Measurements from ENCODE around the gene PCDH9.

DNA sequence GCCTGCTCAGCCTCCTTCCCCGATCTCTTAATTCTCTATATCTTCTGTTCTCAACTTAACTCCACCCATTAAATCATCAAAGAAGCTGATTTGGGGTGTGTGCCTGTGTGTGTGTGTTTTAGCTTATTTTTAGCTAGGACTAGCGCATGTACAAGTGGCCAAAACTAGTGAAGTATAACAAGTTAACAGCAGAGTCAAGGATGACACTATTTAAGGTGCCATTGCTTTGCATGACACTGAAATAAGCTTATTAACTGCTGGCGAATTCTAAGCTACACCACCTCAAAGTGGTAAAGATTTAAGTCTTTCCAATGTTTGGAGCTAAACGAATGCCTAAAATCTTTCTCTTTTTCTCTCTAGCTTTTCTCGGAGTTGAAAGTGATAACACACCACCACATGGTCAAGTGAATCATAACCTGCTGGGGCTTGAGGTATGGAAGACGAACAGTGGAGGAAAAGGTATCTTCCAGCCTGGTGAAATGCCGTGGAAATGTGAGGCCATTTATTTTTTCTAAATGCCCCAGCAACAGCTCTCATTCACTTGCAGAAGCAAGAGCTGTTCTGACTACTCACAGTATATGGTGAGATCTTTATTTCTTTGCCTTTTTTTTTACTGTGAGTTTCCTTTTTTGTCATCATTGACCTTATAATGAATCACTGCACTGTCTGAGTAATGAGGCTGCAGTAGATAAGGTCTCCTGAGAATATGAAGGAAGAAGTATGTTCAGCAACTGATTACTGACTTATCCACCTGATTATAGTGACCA is 570.3 kb downstream of the PCDH9 start:
- no peak for TF ChIP-seq POLR2AphosphoS5 (IDR thresholded peaks at IDR 0.05; ENCODE audit: low read depth)
- TF ChIP-seq, protein P1, sequence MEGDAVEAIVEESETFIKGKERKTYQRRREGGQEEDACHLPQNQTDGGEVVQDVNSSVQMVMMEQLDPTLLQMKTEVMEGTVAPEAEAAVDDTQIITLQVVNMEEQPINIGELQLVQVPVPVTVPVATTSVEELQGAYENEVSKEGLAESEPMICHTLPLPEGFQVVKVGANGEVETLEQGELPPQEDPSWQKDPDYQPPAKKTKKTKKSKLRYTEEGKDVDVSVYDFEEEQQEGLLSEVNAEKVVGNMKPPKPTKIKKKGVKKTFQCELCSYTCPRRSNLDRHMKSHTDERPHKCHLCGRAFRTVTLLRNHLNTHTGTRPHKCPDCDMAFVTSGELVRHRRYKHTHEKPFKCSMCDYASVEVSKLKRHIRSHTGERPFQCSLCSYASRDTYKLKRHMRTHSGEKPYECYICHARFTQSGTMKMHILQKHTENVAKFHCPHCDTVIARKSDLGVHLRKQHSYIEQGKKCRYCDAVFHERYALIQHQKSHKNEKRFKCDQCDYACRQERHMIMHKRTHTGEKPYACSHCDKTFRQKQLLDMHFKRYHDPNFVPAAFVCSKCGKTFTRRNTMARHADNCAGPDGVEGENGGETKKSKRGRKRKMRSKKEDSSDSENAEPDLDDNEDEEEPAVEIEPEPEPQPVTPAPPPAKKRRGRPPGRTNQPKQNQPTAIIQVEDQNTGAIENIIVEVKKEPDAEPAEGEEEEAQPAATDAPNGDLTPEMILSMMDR (conservative IDR thresholded peaks at IDR 0.05; ENCODE audit: low read depth in 2 of 2): no peak
- TF ChIP-seq EZH2 (IDR thresholded peaks at IDR 0.05; ENCODE audit: low read depth, unreplicated experiment): no peak
- TF ChIP-seq, protein P2, sequence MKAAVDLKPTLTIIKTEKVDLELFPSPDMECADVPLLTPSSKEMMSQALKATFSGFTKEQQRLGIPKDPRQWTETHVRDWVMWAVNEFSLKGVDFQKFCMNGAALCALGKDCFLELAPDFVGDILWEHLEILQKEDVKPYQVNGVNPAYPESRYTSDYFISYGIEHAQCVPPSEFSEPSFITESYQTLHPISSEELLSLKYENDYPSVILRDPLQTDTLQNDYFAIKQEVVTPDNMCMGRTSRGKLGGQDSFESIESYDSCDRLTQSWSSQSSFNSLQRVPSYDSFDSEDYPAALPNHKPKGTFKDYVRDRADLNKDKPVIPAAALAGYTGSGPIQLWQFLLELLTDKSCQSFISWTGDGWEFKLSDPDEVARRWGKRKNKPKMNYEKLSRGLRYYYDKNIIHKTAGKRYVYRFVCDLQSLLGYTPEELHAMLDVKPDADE (IDR thresholded peaks at IDR 0.05): no peak
- no peak for TF ChIP-seq CREB1 (CRISPR knock-in tag; IDR thresholded peaks at IDR 0.05; ENCODE audit: low read depth)
- TF ChIP-seq, protein P3, sequence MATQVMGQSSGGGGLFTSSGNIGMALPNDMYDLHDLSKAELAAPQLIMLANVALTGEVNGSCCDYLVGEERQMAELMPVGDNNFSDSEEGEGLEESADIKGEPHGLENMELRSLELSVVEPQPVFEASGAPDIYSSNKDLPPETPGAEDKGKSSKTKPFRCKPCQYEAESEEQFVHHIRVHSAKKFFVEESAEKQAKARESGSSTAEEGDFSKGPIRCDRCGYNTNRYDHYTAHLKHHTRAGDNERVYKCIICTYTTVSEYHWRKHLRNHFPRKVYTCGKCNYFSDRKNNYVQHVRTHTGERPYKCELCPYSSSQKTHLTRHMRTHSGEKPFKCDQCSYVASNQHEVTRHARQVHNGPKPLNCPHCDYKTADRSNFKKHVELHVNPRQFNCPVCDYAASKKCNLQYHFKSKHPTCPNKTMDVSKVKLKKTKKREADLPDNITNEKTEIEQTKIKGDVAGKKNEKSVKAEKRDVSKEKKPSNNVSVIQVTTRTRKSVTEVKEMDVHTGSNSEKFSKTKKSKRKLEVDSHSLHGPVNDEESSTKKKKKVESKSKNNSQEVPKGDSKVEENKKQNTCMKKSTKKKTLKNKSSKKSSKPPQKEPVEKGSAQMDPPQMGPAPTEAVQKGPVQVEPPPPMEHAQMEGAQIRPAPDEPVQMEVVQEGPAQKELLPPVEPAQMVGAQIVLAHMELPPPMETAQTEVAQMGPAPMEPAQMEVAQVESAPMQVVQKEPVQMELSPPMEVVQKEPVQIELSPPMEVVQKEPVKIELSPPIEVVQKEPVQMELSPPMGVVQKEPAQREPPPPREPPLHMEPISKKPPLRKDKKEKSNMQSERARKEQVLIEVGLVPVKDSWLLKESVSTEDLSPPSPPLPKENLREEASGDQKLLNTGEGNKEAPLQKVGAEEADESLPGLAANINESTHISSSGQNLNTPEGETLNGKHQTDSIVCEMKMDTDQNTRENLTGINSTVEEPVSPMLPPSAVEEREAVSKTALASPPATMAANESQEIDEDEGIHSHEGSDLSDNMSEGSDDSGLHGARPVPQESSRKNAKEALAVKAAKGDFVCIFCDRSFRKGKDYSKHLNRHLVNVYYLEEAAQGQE (IDR thresholded peaks at IDR 0.05; ENCODE audit: unreplicated experiment): no peak
- no peak for TF ChIP-seq EZH2phosphoT487 (IDR thresholded peaks at IDR 0.05; ENCODE audit: unreplicated experiment)
- TF ChIP-seq JUNB (IDR thresholded peaks at IDR 0.05; ENCODE audit: unreplicated experiment): no peak
- TF ChIP-seq ZNF331 (CRISPR knock-in tag; IDR thresholded peaks at IDR 0.05; ENCODE audit: low read depth): no peak
- no peak for TF ChIP-seq STAT1 (IDR thresholded peaks at IDR 0.05; ENCODE audit: unreplicated experiment)
- no peak for TF ChIP-seq ZNF114 (CRISPR knock-in tag; IDR thresholded peaks at IDR 0.05)
- TF ChIP-seq, protein P4, sequence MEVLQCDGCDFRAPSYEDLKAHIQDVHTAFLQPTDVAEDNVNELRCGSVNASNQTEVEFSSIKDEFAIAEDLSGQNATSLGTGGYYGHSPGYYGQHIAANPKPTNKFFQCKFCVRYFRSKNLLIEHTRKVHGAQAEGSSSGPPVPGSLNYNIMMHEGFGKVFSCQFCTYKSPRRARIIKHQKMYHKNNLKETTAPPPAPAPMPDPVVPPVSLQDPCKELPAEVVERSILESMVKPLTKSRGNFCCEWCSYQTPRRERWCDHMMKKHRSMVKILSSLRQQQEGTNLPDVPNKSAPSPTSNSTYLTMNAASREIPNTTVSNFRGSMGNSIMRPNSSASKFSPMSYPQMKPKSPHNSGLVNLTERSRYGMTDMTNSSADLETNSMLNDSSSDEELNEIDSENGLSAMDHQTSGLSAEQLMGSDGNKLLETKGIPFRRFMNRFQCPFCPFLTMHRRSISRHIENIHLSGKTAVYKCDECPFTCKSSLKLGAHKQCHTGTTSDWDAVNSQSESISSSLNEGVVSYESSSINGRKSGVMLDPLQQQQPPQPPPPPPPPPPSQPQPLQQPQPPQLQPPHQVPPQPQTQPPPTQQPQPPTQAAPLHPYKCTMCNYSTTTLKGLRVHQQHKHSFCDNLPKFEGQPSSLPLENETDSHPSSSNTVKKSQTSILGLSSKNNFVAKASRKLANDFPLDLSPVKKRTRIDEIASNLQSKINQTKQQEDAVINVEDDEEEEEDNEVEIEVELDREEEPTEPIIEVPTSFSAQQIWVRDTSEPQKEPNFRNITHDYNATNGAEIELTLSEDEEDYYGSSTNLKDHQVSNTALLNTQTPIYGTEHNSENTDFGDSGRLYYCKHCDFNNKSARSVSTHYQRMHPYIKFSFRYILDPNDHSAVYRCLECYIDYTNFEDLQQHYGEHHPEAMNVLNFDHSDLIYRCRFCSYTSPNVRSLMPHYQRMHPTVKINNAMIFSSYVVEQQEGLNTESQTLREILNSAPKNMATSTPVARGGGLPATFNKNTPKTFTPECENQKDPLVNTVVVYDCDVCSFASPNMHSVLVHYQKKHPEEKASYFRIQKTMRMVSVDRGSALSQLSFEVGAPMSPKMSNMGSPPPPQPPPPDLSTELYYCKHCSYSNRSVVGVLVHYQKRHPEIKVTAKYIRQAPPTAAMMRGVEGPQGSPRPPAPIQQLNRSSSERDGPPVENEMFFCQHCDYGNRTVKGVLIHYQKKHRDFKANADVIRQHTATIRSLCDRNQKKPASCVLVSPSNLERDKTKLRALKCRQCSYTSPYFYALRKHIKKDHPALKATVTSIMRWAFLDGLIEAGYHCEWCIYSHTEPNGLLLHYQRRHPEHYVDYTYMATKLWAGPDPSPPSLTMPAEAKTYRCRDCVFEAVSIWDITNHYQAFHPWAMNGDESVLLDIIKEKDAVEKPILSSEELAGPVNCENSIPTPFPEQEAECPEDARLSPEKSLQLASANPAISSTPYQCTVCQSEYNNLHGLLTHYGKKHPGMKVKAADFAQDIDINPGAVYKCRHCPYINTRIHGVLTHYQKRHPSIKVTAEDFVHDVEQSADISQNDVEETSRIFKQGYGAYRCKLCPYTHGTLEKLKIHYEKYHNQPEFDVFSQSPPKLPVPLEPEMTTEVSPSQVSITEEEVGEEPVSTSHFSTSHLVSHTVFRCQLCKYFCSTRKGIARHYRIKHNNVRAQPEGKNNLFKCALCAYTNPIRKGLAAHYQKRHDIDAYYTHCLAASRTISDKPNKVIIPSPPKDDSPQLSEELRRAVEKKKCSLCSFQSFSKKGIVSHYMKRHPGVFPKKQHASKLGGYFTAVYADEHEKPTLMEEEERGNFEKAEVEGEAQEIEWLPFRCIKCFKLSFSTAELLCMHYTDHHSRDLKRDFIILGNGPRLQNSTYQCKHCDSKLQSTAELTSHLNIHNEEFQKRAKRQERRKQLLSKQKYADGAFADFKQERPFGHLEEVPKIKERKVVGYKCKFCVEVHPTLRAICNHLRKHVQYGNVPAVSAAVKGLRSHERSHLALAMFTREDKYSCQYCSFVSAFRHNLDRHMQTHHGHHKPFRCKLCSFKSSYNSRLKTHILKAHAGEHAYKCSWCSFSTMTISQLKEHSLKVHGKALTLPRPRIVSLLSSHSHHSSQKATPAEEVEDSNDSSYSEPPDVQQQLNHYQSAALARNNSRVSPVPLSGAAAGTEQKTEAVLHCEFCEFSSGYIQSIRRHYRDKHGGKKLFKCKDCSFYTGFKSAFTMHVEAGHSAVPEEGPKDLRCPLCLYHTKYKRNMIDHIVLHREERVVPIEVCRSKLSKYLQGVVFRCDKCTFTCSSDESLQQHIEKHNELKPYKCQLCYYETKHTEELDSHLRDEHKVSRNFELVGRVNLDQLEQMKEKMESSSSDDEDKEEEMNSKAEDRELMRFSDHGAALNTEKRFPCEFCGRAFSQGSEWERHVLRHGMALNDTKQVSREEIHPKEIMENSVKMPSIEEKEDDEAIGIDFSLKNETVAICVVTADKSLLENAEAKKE (CRISPR knock-in tag; IDR thresholded peaks at IDR 0.05): no peak

All from GM23338 (cell line).